Measurements from ENCODE around the gene PACRG.

PACRG gene

DNA sequence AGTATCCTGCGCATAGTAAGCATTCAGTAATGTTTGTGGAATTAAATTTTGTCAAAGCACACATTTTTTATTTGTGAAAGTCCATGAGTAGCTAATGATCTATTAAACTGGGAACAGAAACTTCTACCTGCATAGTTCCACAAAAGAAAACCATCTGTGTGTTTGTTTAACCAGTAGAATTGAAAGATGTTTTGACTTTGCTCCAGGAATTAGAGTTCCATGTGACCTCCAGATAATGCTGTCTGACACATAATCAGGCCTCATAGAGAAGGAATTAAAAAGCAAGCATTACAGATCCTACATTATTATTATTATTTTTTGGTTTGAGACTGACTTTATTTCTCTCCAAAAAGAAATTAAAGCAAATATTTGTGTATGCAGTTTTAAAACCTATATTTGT, 126.5 kb downstream of the PACRG start:
- no peak for TF ChIP-seq SIN3A (IDR thresholded peaks at IDR 0.05; ENCODE audit: borderline replicate concordance, insufficient read depth, low read length)
- no peak for TF ChIP-seq TAF1 (IDR thresholded peaks at IDR 0.05; ENCODE audit: borderline replicate concordance, insufficient read depth, low read length)
- TF ChIP-seq REST (IDR thresholded peaks at IDR 0.05; ENCODE audit: insufficient read depth in 1 of 2, low read depth in 2 of 2, low read length in 2 of 2), result no peak
- TF ChIP-seq FOXP2 (optimal IDR thresholded peaks at IDR 0.05; ENCODE audit: borderline replicate concordance, extremely low read depth, extremely low read length, insufficient read depth), result no peak
- TF ChIP-seq POLR2AphosphoS5 (IDR thresholded peaks at IDR 0.05; ENCODE audit: low read depth, low read length), result no peak

- TF ChIP-seq REST (IDR thresholded peaks at IDR 0.05; ENCODE audit: insufficient read depth in 1 of 2, low read depth in 2 of 2, low read length in 2 of 2) (no peak), TAF1 (IDR thresholded peaks at IDR 0.05; ENCODE audit: borderline replicate concordance, insufficient read depth, low read length) (no peak), FOXP2 (optimal IDR thresholded peaks at IDR 0.05; ENCODE audit: borderline replicate concordance, extremely low read depth, extremely low read length, insufficient read depth) (no peak), POLR2AphosphoS5 (IDR thresholded peaks at IDR 0.05; ENCODE audit: low read depth, low read length) (no peak), SIN3A (IDR thresholded peaks at IDR 0.05; ENCODE audit: borderline replicate concordance, insufficient read depth, low read length) (no peak)
These were observed 127.0 kb downstream of the PACRG start for GRCh38 chr6:162854734-162855191.

DNA sequence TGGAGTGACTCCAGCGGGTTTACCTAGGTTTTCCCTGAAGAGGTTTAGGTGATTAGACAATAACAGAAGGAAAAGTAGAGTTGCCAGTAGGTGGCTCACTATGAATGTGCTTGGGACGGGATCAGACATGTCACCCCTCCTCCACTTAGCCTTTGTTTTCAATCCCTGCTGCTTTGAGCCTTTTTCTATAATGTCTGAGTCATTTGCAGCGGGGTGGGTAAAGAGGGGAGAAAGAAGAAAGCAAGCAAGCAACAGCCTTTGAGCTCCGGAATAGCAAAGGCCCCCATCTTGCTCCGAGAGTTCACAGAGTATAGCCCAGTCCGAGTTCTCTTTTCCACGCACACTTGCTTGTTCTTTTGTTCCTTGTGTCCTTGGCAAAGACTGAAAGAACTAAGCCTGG, 129.1 kb downstream of the PACRG start:
- TF ChIP-seq FOXP2 (optimal IDR thresholded peaks at IDR 0.05; ENCODE audit: borderline replicate concordance, extremely low read depth, extremely low read length, insufficient read depth), result no peak

- TF ChIP-seq POLR2AphosphoS5 (IDR thresholded peaks at IDR 0.05; ENCODE audit: low read depth, low read length) (no peak), REST (IDR thresholded peaks at IDR 0.05; ENCODE audit: insufficient read depth in 1 of 2, low read depth in 2 of 2, low read length in 2 of 2) (no peak), SIN3A (IDR thresholded peaks at IDR 0.05; ENCODE audit: borderline replicate concordance, insufficient read depth, low read length) (no peak)
These were observed 129.6 kb downstream of the PACRG start for GRCh38 chr6:162857326-162857725.

GRCh38 chr6:162862462-162862861, 134.7 kb downstream of the PACRG start:
- TF ChIP-seq REST (IDR thresholded peaks at IDR 0.05; ENCODE audit: insufficient read depth in 1 of 2, low read depth in 2 of 2, low read length in 2 of 2) (no peak), POLR2AphosphoS5 (IDR thresholded peaks at IDR 0.05; ENCODE audit: low read depth, low read length) (no peak), FOXP2 (optimal IDR thresholded peaks at IDR 0.05; ENCODE audit: borderline replicate concordance, extremely low read depth, extremely low read length, insufficient read depth) (no peak), TAF1 (IDR thresholded peaks at IDR 0.05; ENCODE audit: borderline replicate concordance, insufficient read depth, low read length) (no peak), SIN3A (IDR thresholded peaks at IDR 0.05; ENCODE audit: borderline replicate concordance, insufficient read depth, low read length) (no peak)
